22Rv1 (cell line): ENCODE measurements around the gene ARHGAP10.

ENCODE experiments used
- CTCF ChIP-seq: fragments of 450-650 bp; IDR thresholded peaks from 2 replicates; pipeline ENCODE4 v1.5.1; 2017; ENCODE audit warnings: mild to moderate bottlenecking
- ZFX ChIP-seq: fragments of 450-650 bp; IDR thresholded peaks from 2 replicates; pipeline ENCODE4 v1.6.1; 2017; ENCODE audit warnings: antibody characterized with exemption, borderline replicate concordance

DNA sequence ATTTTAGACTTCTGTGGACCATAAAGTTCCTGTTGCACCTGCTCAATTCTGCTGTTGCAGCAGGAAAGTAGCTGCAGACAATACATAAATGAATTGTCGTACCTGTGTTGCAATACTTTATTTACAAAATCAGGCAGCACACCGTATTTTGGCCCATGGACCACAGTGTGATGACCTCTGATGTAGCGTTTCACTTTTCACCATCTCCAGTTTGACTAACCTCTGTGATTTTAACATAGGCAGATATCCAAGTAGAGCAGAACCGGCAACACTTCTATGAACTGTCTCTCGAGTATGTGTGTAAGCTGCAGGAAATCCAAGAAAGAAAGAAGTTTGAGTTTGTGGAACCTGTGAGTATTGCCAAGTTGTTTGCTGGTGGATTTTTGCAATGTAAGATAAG lies 132.7 kb downstream of the ARHGAP10 start:
- TF ChIP-seq CTCF (no peak), ZFX (no peak)
